Gastrocnemius medialis (tissue), 4 donors: ENCODE data around the gene LCN6. TPM values are rescaled to one million over a fixed set of nuclear protein-coding genes. Genes with fewer than 3 reads are reported as not detected.

ENCODE experiments used
- ATAC-seq, 2 donors: fragments of 150-250 bp; one replicate each; pipeline ENCODE4 v1.9.1; 2016
- DNase-seq, 2 donors: peaks; one replicate each; pipeline ENCODE4 v3.0.0-alpha.2; 2019
- H3K27ac ChIP-seq, 4 donors: fragments of 200-600 bp; sonication (generic); 1 replicate in 1 of 4; 2 replicates in 3 of 4; pipeline ENCODE4 v1.5.1; 2016 to 2018; ENCODE audit warnings: mild to moderate bottlenecking in 2 of 4, moderate library complexity in 1 of 4
- H3K27me3 ChIP-seq, 3 donors: fragments of 200-600 bp; sonication (generic) in 2 of 3; 1 replicate in 1 of 3; 2 replicates in 2 of 3; pipeline versions ENCODE4 v1.5.1 to v1.6.0; 2016 to 2019; ENCODE audit warnings: mild to moderate bottlenecking in 1 of 3, moderate library complexity in 1 of 3
- H3K36me3 ChIP-seq, 2 donors: fragments of 200-600 bp; sonication (generic) in 1 of 2; one replicate each; pipeline ENCODE4 v1.5.1; 2017 to 2018
- H3K4me1 ChIP-seq, 2 donors: fragments of 200-600 bp; sonication (generic) in 1 of 2; one replicate each; pipeline ENCODE4 v1.5.1; 2016 to 2017; ENCODE audit warnings: mild to moderate bottlenecking in 2 of 2
- H3K4me3 ChIP-seq, 4 donors: fragments of 200-600 bp; sonication (generic) in 3 of 4; 1 replicate in 1 of 4; 2 replicates in 3 of 4; pipeline ENCODE4 v1.5.1; 2016 to 2019; ENCODE audit warnings: mild to moderate bottlenecking in 2 of 4
- H3K9me3 ChIP-seq, 3 donors: fragments of 200-600 bp; sonication (generic) in 2 of 3; 1 replicate in 1 of 3; 2 replicates in 2 of 3; pipeline ENCODE4 v1.5.1; 2016 to 2019
- CTCF ChIP-seq, 5 experiments: fragments of 450-650 bp in 3 of 5; fragments of 200-600 bp in 2 of 5; sonication (generic) in 2 of 5; IDR thresholded peaks in 4 of 5; conservative IDR thresholded peaks in 1 of 5; 1 replicate in 4 of 5; 2 replicates in 1 of 5; pipeline ENCODE4 v1.5.1; 2016 to 2019; ENCODE audit warnings: antibody characterized with exemption in 5 of 5, mild to moderate bottlenecking in 3 of 5, moderate library complexity in 3 of 5
- POLR2A ChIP-seq, 2 donors: fragments of 450-650 bp; IDR thresholded peaks; one replicate each; pipeline ENCODE4 v1.6.1; 2017; ENCODE audit warnings: antibody characterized with exemption in 2 of 2, mild to moderate bottlenecking in 2 of 2, moderate library complexity in 2 of 2
- in situ Hi-C, 4 donors: fragments of 200-750 bp; cut with MboI; loops; one replicate each; pipeline versions ENCODE4 v1.15.0 to v1.8.0; 2017; ENCODE audit warnings: low sequenced_read_pairs in 4 of 4
- intact Hi-C: fragments of 100-400 bp; cut with DNase I; formaldehyde crosslinking; loops from one replicate; pipeline ENCODE4 v1.15.1; 2023; ENCODE audit warnings: low total_unique reads
- total RNA-seq, 4 donors: library from RNA; depleted of rRNA; stranded (reverse); fragments of >200 nt; gene quantifications; one replicate each; pipeline versions ENCODE4 v1.1.0 to v1.2.3, GENCODE V29; 2016

LCN6 gene
- total RNA-seq, 4 donors from 2014 or later = 2.1 to 11.7 (median 3.7) TPM

- Histone ChIP-seq H3K27ac (peak overlapping the region; percentile 62 to 87 (median 80)), H3K27me3 (no peaks in the 10 kb centered on the region), H3K4me1 (peaks cover 31% of the 10 kb centered on the region in 2 donors), H3K4me3 (peak overlapping the region; percentile 65 to 90 (median 76)), H3K9me3 (no peaks in the 10 kb centered on the region), H3K36me3 (peaks cover 0 to 55% of the 10 kb centered on the region in 2 donors)
- no peak for ATAC-seq
- in situ Hi-C loops (no loop called here), intact Hi-C loops (no loop called here)
- TF ChIP-seq CTCF (IDR thresholded peaks at IDR 0.05 in 4 of 5, conservative IDR thresholded peaks at IDR 0.05 in 1 of 5) = no peak
- TF ChIP-seq POLR2A (IDR thresholded peaks at IDR 0.05) = no peak
- DNase-seq = no peak
Measured at GRCh38 chr9:136726118-136726517, 22.2 kb downstream of the LCN6 start.

DNA sequence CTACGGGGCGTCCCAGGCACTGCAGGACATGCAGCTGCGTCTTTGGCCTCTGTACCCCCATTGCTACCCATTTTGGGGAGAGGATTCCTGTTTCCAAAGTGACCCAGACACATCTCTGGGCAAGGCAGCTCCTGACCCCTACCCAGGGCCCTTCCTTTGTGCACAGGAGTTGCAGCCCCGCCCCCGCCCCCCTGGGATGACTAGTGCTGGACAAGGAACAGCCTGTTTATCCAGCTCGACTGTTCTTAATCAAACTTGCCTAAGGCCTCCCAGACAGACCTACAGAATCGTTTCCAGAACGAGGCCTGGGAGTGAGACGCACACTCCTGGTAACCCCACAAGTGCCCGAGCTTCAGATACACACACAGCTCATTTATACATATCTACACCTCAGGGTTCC, 22.7 kb downstream of the LCN6 start:
- intact Hi-C loops = no loop called here
- Histone ChIP-seq H3K27ac (peak overlapping the region in 3 of 4 donors; percentile 62 to 87 (median 86)), H3K27me3 (no peaks in the 10 kb centered on the region), H3K9me3 (no peaks in the 10 kb centered on the region), H3K4me3 (peak overlapping the region in 2 of 4 donors; percentile 65 to 68), H3K4me1 (peaks cover 31% of the 10 kb centered on the region in 2 donors), H3K36me3 (peaks cover 0 to 55% of the 10 kb centered on the region in 2 donors)
- in situ Hi-C loops = no loop called here
- TF ChIP-seq CTCF (IDR thresholded peaks at IDR 0.05 in 4 of 5, conservative IDR thresholded peaks at IDR 0.05 in 1 of 5) (no peak), POLR2A (IDR thresholded peaks at IDR 0.05) (no peak)
- DNase-seq (no peak), ATAC-seq (no peak)

- intact Hi-C loops (no loop called here), in situ Hi-C loops (no loop called here)
- H3K4me1 ChIP-seq = peaks cover 31 to 34% of the 10 kb centered on the region in 2 donors
Measured at GRCh38 chr9:136724772-136725171, 23.6 kb downstream of the LCN6 start.

DNA sequence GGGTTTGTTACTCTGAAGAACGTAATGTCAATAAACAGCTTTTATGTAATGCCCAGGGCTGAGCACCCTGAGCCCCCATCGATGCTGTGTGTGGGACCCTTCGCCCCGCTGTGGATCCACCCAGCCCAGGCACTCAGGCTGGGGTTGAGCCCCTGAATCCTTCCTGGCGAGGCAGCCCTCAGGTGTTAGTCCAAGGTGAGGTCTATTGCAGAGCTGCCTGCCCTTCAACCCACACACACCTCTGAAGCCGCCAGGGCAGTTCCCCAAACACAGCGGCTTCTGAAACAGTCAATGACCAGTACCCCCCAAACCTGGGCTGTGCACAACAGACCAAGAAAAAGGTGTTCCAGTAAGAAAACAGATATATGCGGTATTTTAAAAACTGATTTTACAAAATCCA, 24.3 kb downstream of the LCN6 start:
- ATAC-seq (no peak), DNase-seq (no peak)
- TF ChIP-seq POLR2A (IDR thresholded peaks at IDR 0.05) (no peak), CTCF (IDR thresholded peaks at IDR 0.05 in 4 of 5, conservative IDR thresholded peaks at IDR 0.05 in 1 of 5) (no peak)
- Histone ChIP-seq H3K4me3 (no peak overlapping the region), H3K4me1 (peaks cover 26 to 31% of the 10 kb centered on the region in 2 donors), H3K27me3 (no peaks in the 10 kb centered on the region), H3K9me3 (no peaks in the 10 kb centered on the region), H3K36me3 (peaks cover 0 to 55% of the 10 kb centered on the region in 2 donors), H3K27ac (no peak overlapping the region)
- intact Hi-C loops (no loop called here), in situ Hi-C loops (no loop called here)

More at GRCh38 chr9:136724772-136725171, 23.6 kb downstream of the LCN6 start:
- peaks cover 0 to 55% of the 10 kb centered on the region in 2 donors for H3K36me3 ChIP-seq
- no peak for TF ChIP-seq CTCF (IDR thresholded peaks at IDR 0.05 in 4 of 5, conservative IDR thresholded peaks at IDR 0.05 in 1 of 5)
- TF ChIP-seq POLR2A (IDR thresholded peaks at IDR 0.05) = no peak
- H3K27ac ChIP-seq = no peak overlapping the region
- DNase-seq = no peak
- no peaks in the 10 kb centered on the region for H3K9me3 ChIP-seq
- H3K27me3 ChIP-seq = no peaks in the 10 kb centered on the region
- no peak for ATAC-seq
- H3K4me3 ChIP-seq = no peak overlapping the region
